Fibroblast of the aortic adventitia (primary cell): ENCODE results near the gene ZFP69. TPM values are rescaled to one million over a fixed set of nuclear protein-coding genes. Genes with fewer than 3 reads are reported as not detected.
"Not testable (repeated sequence)": the region's sequence is repeated elsewhere in the genome, so short reads cannot be mapped to it uniquely, and the experiment has no call there.

ENCODE experiments used
- DNase-seq: peaks from one replicate; pipeline ENCODE4 v3.0.0-alpha.2; 2010; ENCODE audit warnings: low read depth
- H3K4me3 ChIP-seq: 2 replicates; pipeline ENCODE4 v1.5.1; 2011; ENCODE audit warnings: low read depth, mild to moderate bottlenecking, control low read depth, low read length, moderate library complexity
- CTCF ChIP-seq: IDR thresholded peaks from 2 replicates; pipeline ENCODE4 v1.5.1; 2011; ENCODE audit warnings: mild to moderate bottlenecking, low read length, control low read depth, inconsistent platforms; ENCODE audit not compliant: insufficient read depth
- total RNA-seq: library from RNA; depleted of rRNA; stranded (reverse); fragments of >200 nt; gene quantifications from 2 replicates; pipeline ENCODE4 v1.2.3, GENCODE V29; 2012; ENCODE audit warnings: low replicate concordance

The ZFP69 gene
- total RNA-seq, 1 donor = 3.4 TPM

- TF ChIP-seq CTCF = no peak
- no peak for DNase-seq
- H3K4me3 ChIP-seq = no peak overlapping the region
These were observed 7.8 kb upstream of the ZFP69 start for GRCh38 chr1:40469327-40469726.

GRCh38 chr1:40475268-40475667 lies 1.8 kb upstream of the ZFP69 start:
- no peak for TF ChIP-seq CTCF
- no peak for DNase-seq
- no peak overlapping the region for H3K4me3 ChIP-seq

- peak; percentile 33 for DNase-seq
- H3K4me3 ChIP-seq = peak overlapping the region; percentile 78
- TF ChIP-seq CTCF = no peak
These were observed 576 bp downstream of the ZFP69 start for GRCh38 chr1:40477678-40478053.

GRCh38 chr1:40478276-40478675 lies 1.2 kb downstream of the ZFP69 start:
- no peak for TF ChIP-seq CTCF
- H3K4me3 ChIP-seq = peak overlapping the region; percentile 78
- no peak for DNase-seq

GRCh38 chr1:40479156-40479555 lies 2.1 kb downstream of the ZFP69 start:
- no peak for TF ChIP-seq CTCF
- no peak overlapping the region for H3K4me3 ChIP-seq
- no peak for DNase-seq

- no peak for TF ChIP-seq CTCF
- H3K4me3 ChIP-seq = no peak overlapping the region
These were observed 18.3 kb downstream of the ZFP69 start for GRCh38 chr1:40495315-40495903.

GRCh38 chr1:40502651-40503050 lies 25.6 kb downstream of the ZFP69 start:
- DNase-seq, H3K4me3 ChIP-seq: not testable (repeated sequence)

More at GRCh38 chr1:40495315-40495903, 18.3 kb downstream of the ZFP69 start:
- DNase-seq = no peak
